Liver (tissue), 9 donors: ENCODE measurements around the gene SH3D19. TPM values are rescaled to one million over a fixed set of nuclear protein-coding genes. Genes with fewer than 3 reads are reported as not detected.

Experiments
- DNase-seq: peaks from one replicate; pipeline ENCODE4 v3.0.0-alpha.2; 2017; ENCODE audit warnings: low spot score
- H3K27ac ChIP-seq, 2 donors: one replicate each; pipeline ENCODE4 v1.7.0; 2013; ENCODE audit warnings: inconsistent platforms in 2 of 2, low read length in 2 of 2, control low read depth in 1 of 2, low read depth in 1 of 2, mild to moderate bottlenecking in 1 of 2
- H3K27me3 ChIP-seq, 4 donors: one replicate each; pipeline versions ENCODE4 v1.6.1 to v1.7.0; 2013; ENCODE audit warnings: low read length in 3 of 4, inconsistent platforms in 1 of 4, mild to moderate bottlenecking in 1 of 4, moderate library complexity in 1 of 4; ENCODE audit not compliant: control insufficient read depth in 4 of 4, insufficient read depth in 4 of 4
- H3K36me3 ChIP-seq, 4 donors: one replicate each; pipeline versions ENCODE4 v1.6.1 to v1.7.0; 2013; ENCODE audit warnings: low read length in 3 of 4, mild to moderate bottlenecking in 3 of 4, low read depth in 1 of 4, moderate library complexity in 1 of 4; ENCODE audit not compliant: control insufficient read depth in 4 of 4, insufficient read depth in 3 of 4
- H3K4me1 ChIP-seq, 4 donors: one replicate each; pipeline versions ENCODE4 v1.6.1 to v1.7.0; 2013; ENCODE audit warnings: low read length in 3 of 4, mild to moderate bottlenecking in 3 of 4, moderate library complexity in 1 of 4; ENCODE audit not compliant: control insufficient read depth in 4 of 4, insufficient read depth in 4 of 4
- H3K4me3 ChIP-seq, 3 donors: one replicate each; pipeline versions ENCODE4 v1.6.1 to v1.7.0; 2013; ENCODE audit warnings: low read length in 3 of 3, control low read depth in 1 of 3, low read depth in 1 of 3, mild to moderate bottlenecking in 1 of 3
- H3K9ac ChIP-seq, 2 donors: one replicate each; pipeline ENCODE4 v1.7.0; 2013; ENCODE audit warnings: low read length in 2 of 2, mild to moderate bottlenecking in 2 of 2, moderate library complexity in 2 of 2, control low read depth in 1 of 2, low read depth in 1 of 2
- H3K9me3 ChIP-seq, 4 donors: one replicate each; pipeline versions ENCODE4 v1.6.1 to v1.7.0; 2013; ENCODE audit warnings: low read length in 3 of 4; ENCODE audit not compliant: control insufficient read depth in 4 of 4
- ATF3 ChIP-seq: IDR thresholded peaks from 2 replicates; pipeline ENCODE4 v1.6.1; 2016; ENCODE audit warnings: antibody characterized with exemption
- CTCF ChIP-seq: fragments of 150-350 bp; IDR thresholded peaks from 2 replicates; pipeline ENCODE4 v1.5.1; 2017; ENCODE audit warnings: improper control_type of control experiment, low read depth, low read length; ENCODE audit not compliant: missing input control
- EGR1 ChIP-seq, 2 donors: IDR thresholded peaks; 2 replicates each; pipeline ENCODE4 v1.6.1; 2016 to 2018; ENCODE audit warnings: antibody characterized with exemption in 2 of 2, low read depth in 2 of 2
- FOXA1 ChIP-seq: IDR thresholded peaks from 2 replicates; pipeline ENCODE4 v1.6.1; 2016; ENCODE audit warnings: antibody characterized with exemption
- FOXA2 ChIP-seq: IDR thresholded peaks from 2 replicates; pipeline ENCODE4 v1.6.1; 2016; ENCODE audit warnings: antibody characterized with exemption
- GABPA ChIP-seq, 2 donors: IDR thresholded peaks in 1 of 2; conservative IDR thresholded peaks in 1 of 2; 2 replicates each; pipeline ENCODE4 v1.6.1; 2016; ENCODE audit warnings: antibody characterized with exemption in 2 of 2, mild to moderate bottlenecking in 1 of 2, moderate library complexity in 1 of 2
- HNF4A ChIP-seq, 2 donors: conservative IDR thresholded peaks; 2 replicates each; pipeline ENCODE4 v1.6.1; 2016; ENCODE audit warnings: antibody characterized with exemption in 2 of 2, mild to moderate bottlenecking in 2 of 2
- HNF4G ChIP-seq: IDR thresholded peaks from 2 replicates; pipeline ENCODE4 v1.6.1; 2016; ENCODE audit warnings: antibody characterized with exemption
- JUND ChIP-seq, 2 donors: IDR thresholded peaks; 2 replicates each; pipeline ENCODE4 v1.6.1; 2016; ENCODE audit warnings: antibody characterized with exemption in 2 of 2
- MAX ChIP-seq: IDR thresholded peaks from 2 replicates; pipeline ENCODE4 v1.6.1; 2016; ENCODE audit warnings: antibody characterized with exemption
- NR2F2 ChIP-seq: IDR thresholded peaks from 2 replicates; pipeline ENCODE4 v1.6.1; 2016; ENCODE audit warnings: antibody characterized with exemption
- RAD21 ChIP-seq, 2 donors: IDR thresholded peaks; 2 replicates each; pipeline ENCODE4 v1.6.1; 2016; ENCODE audit warnings: antibody characterized with exemption in 2 of 2, mild to moderate bottlenecking in 2 of 2
- REST ChIP-seq: IDR thresholded peaks from 2 replicates; pipeline ENCODE4 v1.6.1; 2016; ENCODE audit warnings: antibody characterized with exemption, mild to moderate bottlenecking
- RXRA ChIP-seq, 2 donors: IDR thresholded peaks; 2 replicates each; pipeline ENCODE4 v1.6.1; 2017 to 2018; ENCODE audit warnings: antibody characterized with exemption in 2 of 2, mild to moderate bottlenecking in 1 of 2
- SP1 ChIP-seq: IDR thresholded peaks from 2 replicates; pipeline ENCODE4 v1.6.1; 2018; ENCODE audit warnings: antibody characterized with exemption, mild to moderate bottlenecking
- TAF1 ChIP-seq: conservative IDR thresholded peaks from 2 replicates; pipeline ENCODE4 v1.6.1; 2016; ENCODE audit warnings: antibody characterized with exemption, mild to moderate bottlenecking
- YY1 ChIP-seq: IDR thresholded peaks from 2 replicates; pipeline ENCODE4 v1.6.1; 2016; ENCODE audit warnings: antibody characterized with exemption, mild to moderate bottlenecking
- ZBTB33 ChIP-seq: IDR thresholded peaks from 2 replicates; pipeline ENCODE4 v1.6.1; 2016; ENCODE audit warnings: antibody characterized with exemption
- WGBS: extraction: QIAGEN DNeasy Blood & Tissue Kit; methylation state at CpG from one replicate; pipeline ENCODE4 v1.1.7; 2013; 5-methylcytosine and 5-hydroxymethylcytosine counted together
- polyA plus RNA-seq, 2 donors: library from polyadenylated mRNA; stranded (reverse) in 1 of 2; unstranded in 1 of 2; fragments of 200-250 nt in 1 of 2; fragments of >200 nt in 1 of 2; fragmentation: Nextera tagmentation in 1 of 2; extraction: Ambion mirVana in 1 of 2; gene quantifications; one replicate each; pipeline versions ENCODE4 v1.2.1 to v1.2.3, GENCODE V29; 2013 to 2015
- total RNA-seq, 2 donors: library from RNA; depleted of rRNA; stranded (reverse); fragments of >200 nt; gene quantifications; one replicate each; pipeline ENCODE4 v1.2.3, GENCODE V29; 2014
- donor health status: healthy.
- donor health status: healthy.
- donor health status: healthy.
- donor health status: healthy.
- donor health status: healthy.

The SH3D19 gene
- total and polyA plus RNA-seq, 4 donors = 11.0 to 22.2 (median 17.1) TPM

- no peak overlapping the region for H3K27ac ChIP-seq
- H3K36me3 ChIP-seq = peaks cover 0 to 13% (median 9%) of the 10 kb centered on the region in 4 donors
- peak; percentile 76 for TF ChIP-seq NR2F2
- TF ChIP-seq GABPA (IDR thresholded peaks at IDR 0.05 in 1 of 2, conservative IDR thresholded peaks at IDR 0.05 in 1 of 2) = no peak
- peak; percentile 27 for TF ChIP-seq SP1
- peak; percentile 90 to 92 for TF ChIP-seq RAD21 (IDR thresholded peaks at IDR 0.05)
- peak in 1 of 2 donors; percentile 59 for TF ChIP-seq RXRA (IDR thresholded peaks at IDR 0.05)
- no peak for TF ChIP-seq YY1
- peak; percentile 76 for TF ChIP-seq CTCF
- TF ChIP-seq FOXA2 = no peak
- TF ChIP-seq HNF4G = peak; percentile 39
- no peak for TF ChIP-seq ATF3
- peak; percentile 63 to 81 for TF ChIP-seq HNF4A (conservative IDR thresholded peaks at IDR 0.05)
Observed at GRCh38 chr4:151117371-151117962, 207.9 kb downstream of the SH3D19 start.

GRCh38 chr4:151114986-151115385 is 210.4 kb downstream of the SH3D19 start:
- DNase-seq = no peak
- Histone ChIP-seq H3K4me1 (peaks cover 0 to 7% (median 2%) of the 10 kb centered on the region in 4 donors), H3K4me3 (no peak overlapping the region), H3K27ac (no peak overlapping the region), H3K9me3 (no peaks in the 10 kb centered on the region), H3K36me3 (peaks cover 0 to 4% (median 3%) of the 10 kb centered on the region in 4 donors), H3K27me3 (no peaks in the 10 kb centered on the region), H3K9ac (no peak overlapping the region)
- WGBS = 97% methylated on average over 5 of the region's 5 CpGs
- TF ChIP-seq CTCF = no peak
- no peak for TF ChIP-seq HNF4A (conservative IDR thresholded peaks at IDR 0.05)
- TF ChIP-seq RAD21 (IDR thresholded peaks at IDR 0.05) = no peak
- TF ChIP-seq ATF3 = no peak
- no peak for TF ChIP-seq RXRA (IDR thresholded peaks at IDR 0.05)
- no peak for TF ChIP-seq REST
- TF ChIP-seq TAF1 = no peak
- TF ChIP-seq SP1 = no peak
- no peak for TF ChIP-seq JUND (IDR thresholded peaks at IDR 0.05)
- TF ChIP-seq FOXA1 = no peak
- TF ChIP-seq HNF4G = no peak
- no peak for TF ChIP-seq YY1
- TF ChIP-seq MAX = no peak
- no peak for TF ChIP-seq FOXA2
- no peak for TF ChIP-seq EGR1 (IDR thresholded peaks at IDR 0.05; ENCODE audit: low read depth in 2 of 2)
- no peak for TF ChIP-seq NR2F2
- TF ChIP-seq ZBTB33 = no peak
- no peak for TF ChIP-seq GABPA (IDR thresholded peaks at IDR 0.05 in 1 of 2, conservative IDR thresholded peaks at IDR 0.05 in 1 of 2)

More at GRCh38 chr4:151117371-151117962, 207.9 kb downstream of the SH3D19 start:
- peak; percentile 61 for DNase-seq
- Histone ChIP-seq H3K27me3 (no peaks in the 10 kb centered on the region), H3K4me3 (no peak overlapping the region), H3K4me1 (peaks cover 0 to 7% (median 2%) of the 10 kb centered on the region in 4 donors), H3K9me3 (no peaks in the 10 kb centered on the region), H3K9ac (no peak overlapping the region)
- WGBS = 32% methylated on average over 14 of the region's 14 CpGs
